HG03342 (cell line): ENCODE measurements around the gene PAN2.
A peak's percentile ranks its signal among the peaks of the same experiment; 100 is the strongest.
"Not testable (repeated sequence)": the region's sequence is repeated elsewhere in the genome, so short reads cannot be mapped to it uniquely, and the experiment has no call there.

Source experiments
- ATAC-seq: cut with Tn5 transposase; IDR thresholded peaks from one replicate; pipeline ENCODE4 v1.9.1; 2021; ENCODE audit warnings: mild to moderate bottlenecking, moderate library complexity; ENCODE audit not compliant: unreplicated experiment

The PAN2 gene

DNA sequence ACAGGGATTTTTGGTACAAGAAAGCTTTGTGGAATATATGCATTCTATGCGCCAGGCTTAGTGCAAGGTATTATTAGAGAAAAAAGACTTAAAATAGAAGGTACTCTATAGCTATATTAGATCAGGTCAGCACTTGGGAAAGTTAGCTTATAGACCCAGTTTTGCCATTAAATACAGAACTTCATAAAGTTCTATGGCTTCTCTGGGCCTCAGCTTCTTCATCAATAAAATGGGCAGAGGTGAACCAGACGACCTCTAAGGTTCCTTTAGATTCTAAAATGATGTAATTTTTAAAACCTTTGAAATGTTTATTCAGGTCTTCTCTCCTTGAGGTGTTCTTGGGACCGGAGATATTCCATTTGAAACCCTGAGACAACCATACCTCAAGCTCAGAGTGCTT, 25.1 kb downstream of the PAN2 start:
- ATAC-seq = no peak

DNA sequence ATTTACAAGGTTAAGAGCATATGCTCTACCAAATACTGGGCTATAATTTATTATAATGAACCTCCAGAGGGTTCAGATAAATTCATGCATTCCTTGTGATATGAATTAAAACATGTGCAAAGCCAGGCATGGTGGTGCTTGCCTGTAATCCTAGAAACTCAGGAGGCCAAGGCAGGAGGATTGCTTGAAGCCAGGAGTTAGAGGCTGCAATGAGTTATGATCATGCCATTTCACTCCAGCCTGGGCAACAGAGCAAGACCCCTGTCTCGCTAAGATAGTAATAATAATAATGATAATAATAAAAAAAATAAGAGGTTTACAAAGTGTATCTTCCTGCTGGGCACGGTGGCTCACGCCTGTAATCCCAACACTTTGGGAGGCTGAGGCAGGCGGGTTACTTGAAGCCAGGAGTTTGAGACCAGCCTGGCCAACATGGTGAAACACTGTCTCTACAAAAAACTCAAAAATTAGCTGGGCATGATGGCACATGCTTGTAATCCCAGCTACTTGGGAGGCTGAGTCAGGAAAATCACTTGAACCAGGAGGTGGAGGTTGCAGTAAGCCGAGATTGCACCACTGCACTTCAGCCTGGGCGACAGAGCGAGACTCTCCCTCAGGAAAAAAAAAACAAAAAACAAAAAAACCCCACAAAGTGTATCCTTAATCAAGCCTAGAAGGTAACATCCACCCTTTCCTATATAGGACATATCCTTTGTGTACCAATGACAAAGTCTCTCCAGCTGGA, 26.4 kb downstream of the PAN2 start:
- no peak for ATAC-seq

DNA sequence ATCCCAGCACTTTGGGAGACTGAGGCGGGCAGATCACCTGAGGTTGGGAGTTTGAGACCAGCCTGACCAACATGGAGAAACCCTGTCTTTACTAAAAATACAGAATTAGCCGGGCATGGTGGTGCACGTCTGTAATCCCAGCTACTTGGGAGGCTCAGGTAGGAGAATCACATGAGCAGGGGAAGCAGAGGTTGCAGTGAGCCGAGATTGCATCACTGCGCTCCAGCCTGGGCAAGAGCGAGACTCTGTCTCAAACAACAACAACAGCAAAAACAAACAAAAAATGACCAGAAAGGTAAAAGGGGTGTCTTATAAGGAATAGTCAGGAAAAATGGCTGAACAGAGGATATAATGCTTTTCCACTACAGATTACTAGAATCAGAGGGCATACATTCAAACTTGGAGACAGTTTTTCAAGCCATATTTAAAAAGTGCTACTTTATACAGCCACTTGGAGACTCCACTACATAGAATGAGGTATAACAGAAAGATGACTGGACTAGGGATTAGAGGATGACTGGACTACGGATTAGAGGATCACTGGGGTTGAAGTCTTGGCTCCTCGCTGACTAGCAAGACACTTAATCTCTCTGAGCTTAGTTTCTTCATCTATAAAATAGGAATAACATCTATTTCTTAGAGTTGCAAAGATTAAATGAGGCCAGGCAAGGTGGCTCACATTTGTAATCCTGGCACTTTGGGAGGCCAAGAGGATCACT, 28.8 kb downstream of the PAN2 start:
- ATAC-seq = no peak

DNA sequence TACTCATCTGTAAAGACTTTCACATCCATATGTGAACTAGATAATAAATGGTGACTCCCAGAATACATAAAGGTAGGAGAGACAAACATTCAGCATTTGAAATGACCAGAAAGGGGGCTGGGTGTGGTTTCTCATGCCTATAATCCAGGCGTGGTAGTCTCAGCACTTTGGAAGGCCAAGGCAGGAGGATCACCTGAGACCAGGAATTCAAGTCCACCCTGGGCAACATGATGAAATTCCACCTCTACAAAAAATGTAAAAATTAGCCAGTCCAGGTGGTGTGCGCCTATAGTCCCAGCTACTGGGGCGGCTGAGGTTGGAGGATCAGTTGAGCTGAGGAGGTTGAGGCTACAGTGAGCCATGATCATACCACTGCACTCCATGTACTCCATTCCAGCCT, 29.5 kb downstream of the PAN2 start:
- no peak for ATAC-seq

DNA sequence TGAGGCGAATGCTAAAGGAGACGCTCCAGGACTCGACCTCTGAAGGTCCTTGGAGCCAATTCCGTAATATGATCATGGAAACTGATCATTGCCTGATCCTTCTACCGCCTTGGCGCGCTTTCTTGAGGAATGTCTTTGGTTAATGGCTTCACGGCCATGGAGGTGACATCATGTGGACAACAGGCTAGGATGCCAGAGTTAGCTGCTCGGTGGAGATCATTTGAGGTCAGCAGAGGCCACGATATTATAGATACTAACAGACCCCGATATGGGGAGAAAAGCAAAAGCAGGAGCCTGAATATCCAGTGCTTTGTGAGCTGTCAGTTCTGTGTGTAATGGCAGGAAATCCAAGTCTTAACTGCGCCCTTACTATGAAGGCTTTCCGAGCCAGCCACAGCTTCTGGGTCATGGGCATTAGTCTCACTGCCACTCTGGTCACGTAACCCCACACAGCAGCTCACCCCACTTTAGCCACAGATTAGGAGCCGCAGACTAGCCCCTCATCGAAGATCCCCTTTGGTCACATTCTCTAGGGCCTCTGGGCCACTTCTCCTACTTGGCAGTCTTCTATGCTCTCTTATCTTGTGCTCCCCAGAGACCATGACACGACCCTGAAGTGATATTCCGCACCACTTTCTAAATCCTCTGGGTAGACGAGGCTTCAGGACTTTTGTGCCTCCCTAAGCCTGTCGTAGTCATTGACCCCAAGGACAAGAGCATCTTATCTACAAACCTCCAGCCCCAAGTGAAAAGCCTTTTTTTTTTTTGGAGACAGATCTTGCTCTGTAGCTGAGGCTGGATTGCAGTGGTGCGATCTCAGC, 32.9 kb downstream of the PAN2 start:
- no peak for ATAC-seq

DNA sequence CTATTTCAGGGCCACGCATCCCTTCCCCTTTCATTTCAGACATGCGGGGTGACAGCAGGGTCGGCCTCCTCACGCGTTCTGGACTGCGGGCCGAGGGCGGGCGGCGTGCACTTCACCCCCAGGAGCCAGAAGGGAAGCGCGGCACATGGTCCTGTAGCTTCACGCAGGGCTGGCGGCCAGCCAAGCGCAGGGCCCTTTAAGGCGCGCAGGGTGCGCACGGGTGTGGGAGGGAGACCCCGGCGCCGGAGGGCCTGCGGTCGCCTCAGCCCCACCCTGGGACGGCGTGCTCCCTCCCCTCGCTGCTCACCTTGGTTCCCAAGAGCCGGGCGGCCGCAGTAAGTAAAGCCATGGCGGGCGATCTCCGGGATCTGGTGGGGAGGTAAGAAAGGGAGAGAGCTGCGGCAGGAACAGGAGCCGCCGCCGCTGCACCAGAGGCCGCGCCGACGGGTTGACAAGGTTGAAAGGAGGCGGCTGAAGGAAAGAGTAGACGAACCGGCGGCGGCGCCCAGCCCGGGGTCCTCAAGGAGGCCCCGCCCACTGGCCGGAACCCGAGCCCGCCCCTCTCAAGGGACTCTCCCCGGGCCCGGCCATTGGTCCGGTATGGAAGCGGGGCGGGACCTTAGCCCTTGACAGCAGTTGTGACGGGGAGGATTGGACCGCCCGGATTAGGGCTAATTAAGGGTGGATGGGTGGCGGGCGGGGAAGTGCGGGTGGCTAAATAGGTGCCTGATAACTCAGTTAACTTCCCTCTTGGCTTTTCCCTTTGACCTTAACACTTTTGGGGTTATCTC, 33.8 kb downstream of the PAN2 start, which contains the start of gene CS:
Gene CS (minus strand): TSS at position 478 of the 791 bp plus-strand sequence. CDS start 129 bp downstream, at position 349.
- peak; percentile 92 for ATAC-seq

DNA sequence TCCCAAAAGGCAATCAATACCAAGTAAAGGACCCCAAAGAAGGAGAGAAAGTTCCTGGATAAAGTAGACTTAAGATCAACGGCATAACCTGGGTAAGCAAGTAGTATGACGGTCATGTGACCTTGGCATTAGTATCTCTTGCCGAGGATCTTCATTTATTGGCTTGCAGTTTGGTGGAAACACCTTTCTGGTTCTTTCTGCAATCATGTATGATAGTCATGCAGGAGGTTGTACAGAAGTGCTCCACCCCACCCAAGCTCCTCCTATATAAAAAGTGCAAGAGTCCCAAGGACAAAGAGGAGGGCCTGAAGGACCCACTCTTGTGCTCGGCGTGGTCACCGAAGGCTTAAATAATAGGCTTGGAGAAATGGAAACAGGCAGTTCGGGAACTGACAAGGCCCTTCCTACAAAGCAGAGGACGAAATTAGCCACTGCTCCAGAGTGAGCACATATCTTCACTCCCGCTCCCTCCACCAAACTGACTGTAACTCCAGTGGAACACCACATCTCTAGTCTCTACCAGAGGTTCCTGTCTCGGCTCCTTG, 34.4 kb downstream of the PAN2 start:
- no peak for ATAC-seq

DNA sequence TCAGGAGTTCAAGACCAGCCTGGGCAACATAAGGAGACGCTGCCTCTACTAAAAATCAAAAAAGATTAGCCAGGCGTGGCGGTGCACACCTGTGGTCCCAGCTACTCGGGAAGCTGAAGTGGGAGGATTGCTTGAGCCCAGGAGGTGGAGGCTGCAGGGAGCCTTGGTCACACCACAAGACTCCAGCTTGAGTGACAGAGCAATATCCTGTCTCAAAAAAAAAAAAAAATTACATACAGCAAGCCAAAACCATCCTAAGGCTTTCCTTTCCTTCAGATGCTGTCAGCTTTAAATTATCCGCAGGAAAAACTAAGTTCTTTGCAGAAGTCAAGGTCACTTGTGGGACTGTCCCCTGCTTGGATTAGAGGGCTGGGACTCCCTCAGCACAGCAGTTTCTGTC, 35.0 kb downstream of the PAN2 start:
- ATAC-seq = no peak

DNA sequence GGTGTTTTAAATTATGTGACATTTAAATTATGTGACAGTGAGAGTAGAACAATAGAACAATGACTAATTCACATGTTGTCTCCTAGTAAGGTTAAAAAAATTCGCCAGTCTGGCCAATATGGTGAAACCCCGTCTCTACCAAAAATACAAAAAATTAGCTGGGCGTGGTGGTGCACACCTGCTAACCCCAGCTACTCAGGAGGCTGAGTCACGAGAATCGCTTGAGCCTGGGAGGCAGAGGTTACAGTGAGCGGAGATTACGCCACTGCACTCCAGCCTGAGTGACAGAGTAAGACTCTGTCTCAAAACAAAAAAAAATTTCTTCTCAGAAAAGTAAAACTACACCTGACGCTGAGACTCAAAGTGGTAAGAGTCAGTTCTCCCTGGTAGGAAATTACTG, 36.4 kb downstream of the PAN2 start:
- no peak for ATAC-seq

DNA sequence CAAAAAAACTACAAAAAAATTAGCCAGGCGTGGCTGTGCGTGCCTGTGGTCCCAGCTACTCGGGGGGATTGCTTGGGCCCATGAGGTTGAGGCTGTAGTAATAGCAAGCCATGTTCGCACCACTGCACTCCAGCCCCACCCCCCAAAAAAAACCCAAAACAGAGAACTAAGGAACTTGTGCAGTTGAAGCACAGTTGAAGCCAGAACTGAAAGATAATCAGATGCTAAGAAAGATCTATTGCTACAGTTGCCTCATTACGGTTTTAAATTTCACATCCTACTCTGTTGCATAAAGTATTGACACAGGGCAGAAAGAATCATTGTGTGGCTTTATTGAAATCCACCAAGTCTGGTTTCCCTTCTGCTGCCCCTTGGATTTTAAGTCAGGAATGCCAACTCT, 37.5 kb downstream of the PAN2 start:
- ATAC-seq = no peak

DNA sequence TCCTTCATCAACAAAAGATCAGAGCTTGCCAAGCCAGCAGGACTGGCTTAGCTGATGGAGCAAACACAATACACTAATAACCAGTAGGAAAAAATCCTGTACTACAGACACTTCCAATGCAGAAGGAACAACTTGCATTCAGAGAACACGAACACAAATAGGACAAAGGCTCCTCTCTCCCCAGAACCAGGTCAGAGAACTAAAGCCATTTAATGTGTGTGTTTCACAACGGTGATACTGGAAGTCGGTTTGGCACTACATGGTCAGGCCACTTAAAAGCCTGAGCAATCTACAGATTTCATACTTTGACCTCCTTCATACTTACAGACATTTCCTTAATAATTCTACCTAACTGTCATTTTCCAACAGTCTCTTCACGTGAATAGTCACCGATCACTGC, 40.0 kb downstream of the PAN2 start:
- no peak for ATAC-seq

DNA sequence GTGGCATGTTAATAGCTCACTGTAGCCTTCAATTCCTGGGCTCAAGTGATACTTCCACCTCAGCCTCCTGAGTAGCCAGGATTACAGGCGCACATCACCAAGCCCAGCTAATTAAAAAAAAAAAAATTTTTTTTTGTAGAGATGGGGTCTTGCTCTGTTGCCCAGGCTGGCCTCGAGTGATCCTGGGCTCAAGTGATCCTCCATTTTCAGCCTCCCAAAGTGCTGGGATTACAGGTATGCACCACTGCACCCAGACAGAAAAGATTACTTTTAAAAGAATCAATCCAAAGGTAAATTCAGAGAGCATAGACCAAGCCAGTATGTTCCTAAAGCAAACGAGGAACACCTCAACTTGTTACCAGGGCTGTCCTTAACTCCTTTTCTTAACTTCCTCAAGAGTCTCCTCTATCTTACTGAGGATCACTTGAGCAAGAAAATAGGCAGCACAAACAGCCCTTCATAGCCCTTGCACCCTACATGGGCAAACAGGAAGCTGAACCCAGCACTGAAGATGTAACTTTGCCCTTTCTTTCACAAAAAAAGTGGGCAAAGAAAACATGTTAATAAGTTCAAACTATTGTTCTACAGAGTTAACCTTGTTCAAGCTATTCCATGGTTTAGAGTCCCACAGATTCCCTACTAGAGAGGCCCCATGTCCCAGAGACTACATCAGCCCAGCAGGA, 45.0 kb downstream of the PAN2 start:
- ATAC-seq = no peak

DNA sequence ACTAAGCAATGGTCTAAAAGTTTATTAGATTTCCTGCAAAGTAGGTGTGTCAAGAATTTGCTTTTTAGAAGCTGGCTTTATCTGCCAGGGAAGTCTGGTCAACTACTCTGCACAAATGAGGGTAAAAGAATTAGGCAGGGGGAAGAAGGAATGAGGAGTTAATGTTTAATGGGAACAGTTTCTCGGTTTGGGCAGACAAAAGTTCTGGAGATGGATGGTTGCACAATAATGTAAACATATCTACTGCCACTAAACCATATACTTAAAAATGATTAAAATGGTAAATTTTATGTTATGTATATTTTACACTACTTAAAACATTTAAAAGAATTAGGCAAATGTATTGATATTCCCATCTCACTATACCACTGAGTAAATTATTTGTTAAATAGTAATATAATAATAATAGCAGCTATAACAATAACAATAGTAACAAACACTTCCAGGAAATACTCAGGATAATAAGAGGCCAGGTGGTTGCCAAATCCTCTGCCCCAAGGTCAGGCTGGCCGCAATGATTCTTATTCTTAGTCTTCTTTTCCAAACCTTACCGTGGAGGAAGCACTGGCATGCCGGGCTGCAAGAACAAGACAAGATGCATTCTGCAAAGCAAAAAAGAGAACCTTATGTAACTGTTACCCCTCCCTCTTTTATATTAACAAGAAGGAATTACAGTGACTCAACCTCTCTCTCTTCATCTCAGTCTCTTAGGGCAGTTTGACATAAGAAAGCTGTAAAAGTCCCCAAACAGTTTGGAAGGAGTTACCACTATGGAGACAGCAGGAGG, 47.6 kb downstream of the PAN2 start:
- no peak for ATAC-seq

DNA sequence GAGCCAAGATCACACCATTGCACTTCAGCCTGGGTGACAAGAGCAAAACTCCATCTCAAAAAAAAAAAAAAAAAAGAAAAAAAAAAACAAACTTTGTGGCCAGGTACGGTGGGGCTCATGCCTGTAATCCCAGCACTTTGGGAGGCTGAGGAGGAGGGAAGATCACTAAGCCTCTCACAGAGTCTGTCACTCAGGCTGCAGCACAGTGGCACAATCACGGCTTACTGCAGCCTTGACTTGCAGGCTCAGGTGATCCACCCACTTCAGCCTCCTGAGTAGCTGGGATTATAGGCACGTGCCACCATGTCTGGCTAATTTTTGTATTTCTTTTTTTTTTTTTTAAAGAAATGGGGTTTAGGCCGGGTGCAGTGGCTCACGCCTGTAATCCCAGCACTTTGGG, 49.5 kb downstream of the PAN2 start:
- not testable (repeated sequence) for ATAC-seq

DNA sequence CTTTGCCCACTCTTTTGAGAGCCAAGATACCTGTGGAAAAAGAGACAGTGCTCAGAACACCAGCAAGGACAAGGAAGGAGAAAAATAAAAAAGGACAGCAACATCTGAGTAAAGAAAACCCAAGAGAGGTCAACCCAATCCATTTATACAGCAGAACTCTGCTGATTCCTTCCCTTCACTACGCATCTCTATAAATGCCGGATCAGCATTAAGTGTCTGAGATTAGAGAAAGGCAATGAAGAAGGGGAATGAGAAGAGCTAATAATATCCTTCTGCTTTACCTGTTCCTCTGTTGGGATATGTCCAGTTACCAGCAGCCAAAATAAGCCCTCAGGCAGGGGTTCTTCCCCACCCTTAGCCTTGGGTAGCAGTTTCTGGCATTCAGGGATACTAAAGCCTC, 51.2 kb downstream of the PAN2 start:
- no peak for ATAC-seq

DNA sequence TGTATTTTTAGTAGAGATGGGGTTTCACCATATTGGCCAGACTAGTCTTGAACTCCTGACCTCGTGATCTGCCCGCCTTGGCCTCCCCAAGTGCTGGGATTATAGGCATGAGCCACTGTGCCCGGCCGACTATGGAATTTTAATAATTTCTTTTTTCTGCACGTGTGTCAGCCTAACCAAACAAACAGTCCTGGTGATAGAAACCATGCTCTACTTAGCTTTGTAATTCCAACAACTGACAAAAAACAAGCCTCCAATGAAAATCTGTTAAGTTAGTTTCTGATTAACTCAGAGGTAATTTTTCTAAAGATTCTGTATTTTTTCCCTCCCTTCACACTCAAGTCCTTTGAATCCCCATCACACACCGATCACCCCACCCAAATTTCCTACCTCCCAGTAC, 51.8 kb downstream of the PAN2 start:
- ATAC-seq = no peak

DNA sequence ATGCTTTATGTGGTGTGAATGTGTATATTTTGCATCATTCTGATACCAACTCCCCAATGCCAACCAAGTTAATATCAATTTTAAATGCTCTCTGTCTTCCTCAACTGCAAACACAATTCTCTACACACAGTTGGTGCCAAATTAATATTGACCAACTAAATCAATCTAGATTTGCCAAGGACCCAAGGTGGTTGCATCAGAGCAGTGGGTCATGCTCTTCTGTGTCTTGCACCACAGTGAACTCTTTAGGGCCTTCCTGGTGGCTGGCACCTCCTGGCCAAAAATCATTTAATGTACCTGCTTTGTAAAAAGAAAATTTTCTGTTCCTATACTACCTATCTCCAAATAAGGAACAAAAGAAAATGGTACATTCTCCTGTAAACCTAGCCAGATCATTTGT, 53.0 kb downstream of the PAN2 start:
- no peak for ATAC-seq

DNA sequence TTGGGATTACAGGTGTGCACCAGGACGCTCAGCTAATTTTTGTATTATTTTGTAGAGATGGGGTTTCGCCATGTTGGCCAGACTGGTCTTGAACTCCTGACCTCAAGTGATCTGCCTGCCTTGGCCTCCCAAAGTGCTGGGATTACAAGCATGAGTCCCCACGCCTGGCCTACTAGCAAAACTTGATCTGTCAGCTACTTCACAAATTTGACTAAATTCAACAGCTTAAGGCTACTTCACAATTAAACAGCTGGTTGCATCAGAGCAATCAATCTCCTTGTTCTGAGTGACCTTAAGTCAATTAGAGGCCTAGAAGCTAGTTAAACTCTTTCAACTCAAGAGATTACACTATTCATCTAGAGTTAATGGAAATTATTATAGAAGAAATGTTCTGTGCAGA, 54.9 kb downstream of the PAN2 start:
- ATAC-seq = no peak

DNA sequence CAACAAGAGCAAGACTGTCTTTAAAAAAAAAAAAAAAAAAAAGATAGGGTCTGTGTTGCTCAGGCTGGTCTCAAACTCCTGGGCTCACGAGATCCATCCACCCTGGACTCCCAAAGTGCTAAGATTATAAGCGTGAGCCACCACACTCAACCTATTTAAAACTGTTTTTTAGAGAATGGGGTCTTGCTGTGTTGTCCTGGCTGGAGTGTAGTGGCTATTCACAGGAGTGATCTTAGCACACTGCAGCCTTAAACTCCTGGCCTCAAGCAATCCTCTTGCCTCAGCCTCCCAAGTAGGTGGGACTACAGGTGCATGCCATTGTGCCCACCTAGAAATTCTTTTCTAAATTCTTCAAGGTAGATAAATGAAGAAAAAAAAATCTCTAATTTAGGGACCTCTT, 59.5 kb downstream of the PAN2 start:
- ATAC-seq = no peak
